ENCODE results near the gene ARHGAP4. TPM values are rescaled to one million over a fixed set of nuclear protein-coding genes. Genes with fewer than 3 reads are reported as not detected.

Gene ARHGAP4
- total and polyA plus RNA-seq, 10 of the 15 experiments (the other 5 are each of a cell fraction or from before 2014, with no cell fraction given): 0.71 to 120 (median 44.3) TPM

DNA sequence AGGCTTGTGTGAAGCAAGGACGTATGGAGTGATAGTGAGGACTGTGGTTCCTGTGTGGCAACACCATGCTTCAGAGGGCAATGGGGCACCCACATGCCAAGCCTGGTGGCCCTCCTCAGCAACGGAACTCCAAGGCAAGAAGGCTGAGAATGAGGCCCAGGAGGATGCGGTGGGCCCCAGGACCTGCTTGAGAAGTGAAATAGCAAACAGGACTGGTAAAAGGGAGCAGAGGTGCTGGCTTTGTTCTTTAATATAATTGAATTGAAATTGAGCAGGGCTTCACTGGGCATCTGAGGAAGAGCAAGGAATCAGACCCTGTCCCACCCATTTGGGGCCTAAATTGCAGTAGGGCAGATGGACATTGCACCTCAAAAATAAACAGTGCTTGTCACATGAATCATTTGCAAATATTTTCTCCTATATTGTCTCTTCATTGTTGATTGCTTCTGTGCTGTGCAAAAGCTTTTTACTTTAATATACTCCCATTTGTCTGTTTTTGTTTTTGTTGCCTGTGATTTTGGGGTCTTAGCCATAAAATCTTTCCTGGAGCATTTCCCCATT is 48.7 kb upstream of the ARHGAP4 start:
- Histone ChIP-seq H3K27ac (ENCODE audit: control insufficient read depth, insufficient read depth) (0 out of 2 replicates have a peak overlapping the region, but pooled peaks have one; percentile 99), H3K4me3 (no peak overlapping the region), H4K20me1 (ENCODE audit: control insufficient read depth, insufficient read depth) (no peaks in the 10 kb centered on the region), H3K4me2 (ENCODE audit: control insufficient read depth, insufficient read depth) (peak overlapping the region; percentile 89; the same call in 1 of the 2 replicates), H3K36me3 (ENCODE audit: control insufficient read depth in 2 of 2, insufficient read depth in 2 of 2, low read length in 1 of 2) (no peaks in the 10 kb centered on the region), H3K79me2 (ENCODE audit: control insufficient read depth, insufficient read depth, low read length) (peaks cover 29% of the 10 kb centered on the region), H3K27me3 (replicated peaks in 1 of 2; ENCODE audit: control insufficient read depth in 2 of 2, insufficient read depth in 2 of 2, low read length in 1 of 2) (no peaks in the 10 kb centered on the region), H3K9me3 (replicated peaks; ENCODE audit: control insufficient read depth, insufficient read depth, low read length) (no peaks in the 10 kb centered on the region), H2AFZ (ENCODE audit: control insufficient read depth, low read depth, low read length) (no peak overlapping the region), H3K9ac (ENCODE audit: control insufficient read depth, insufficient read depth, low read length) (no peak overlapping the region), H3K4me1 (ENCODE audit: control insufficient read depth, insufficient read depth, low read length) (peaks cover 10% of the 10 kb centered on the region)
- ChIA-PET SMC1A (ENCODE audit: uncharacterized antibody, unreplicated experiment) (interaction anchor here (0.7 to 1.9 kb wide), 2 partner anchors 39 to 99 kb away, joined by 3 to 5 read pairs; no protein-coding TSS in a partner anchor), RAD21 (ENCODE audit: unreplicated experiment) (interaction anchor here (0.6 to 2.2 kb wide), 4 partner anchors 10 to 203 kb away, joined by 3 to 11 read pairs (median 6); no protein-coding TSS in a partner anchor), POLR2A (interaction anchor here (1.2 to 2.1 kb wide), 3 partner anchors 30 to 33 kb away, joined by 3 to 8 read pairs (median 8); no protein-coding TSS in a partner anchor), CTCF (interaction anchor here (1.2 kb wide), 1 partner anchor 78 kb away, joined by 3 read pairs; no protein-coding TSS in a partner anchor)
- intact Hi-C loops (cut with micrococcal nuclease; ENCODE audit: unreplicated experiment): loop anchor here (5.0 kb wide), 1 partner anchor 122 kb away; the partner anchor contains the start of gene MECP2
- no peak for ATAC-seq
- BruUV-seq (replicated peaks): no TSS peak
- TF ChIP-seq FOXK2 (IDR thresholded peaks at IDR 0.05) (no peak), NFYA (IDR thresholded peaks at IDR 0.05; ENCODE audit: borderline replicate concordance, low read depth, low read length) (no peak), ASH2L (IDR thresholded peaks at IDR 0.05; ENCODE audit: borderline replicate concordance, low read depth) (no peak), EGR1 (IDR thresholded peaks at IDR 0.05; ENCODE audit: borderline replicate concordance in 1 of 2, low read depth in 2 of 2, low read length in 2 of 2) (no peak), RBBP5 (conservative IDR thresholded peaks at IDR 0.05) (no peak), YBX1 (IDR thresholded peaks at IDR 0.05) (no peak), JUNB (IDR thresholded peaks at IDR 0.05) (no peak), FOS (IDR thresholded peaks at IDR 0.05; ENCODE audit: borderline replicate concordance, extremely low read depth, insufficient read length) (no peak), STAT3 (IDR thresholded peaks at IDR 0.05; ENCODE audit: low read depth, low read length) (no peak), ZNF207 (IDR thresholded peaks at IDR 0.05; ENCODE audit: borderline replicate concordance) (no peak), MTA2 (IDR thresholded peaks at IDR 0.05; ENCODE audit: low read depth) (no peak), BHLHE40 (IDR thresholded peaks at IDR 0.05; ENCODE audit: borderline replicate concordance in 1 of 2, low read depth in 2 of 2, low read length in 1 of 2) (no peak), SMAD5 (IDR thresholded peaks at IDR 0.05; ENCODE audit: low read depth) (no peak), TCF7 (IDR thresholded peaks at IDR 0.05; ENCODE audit: borderline replicate concordance) (no peak)
- TF ChIP-seq, protein P1, sequence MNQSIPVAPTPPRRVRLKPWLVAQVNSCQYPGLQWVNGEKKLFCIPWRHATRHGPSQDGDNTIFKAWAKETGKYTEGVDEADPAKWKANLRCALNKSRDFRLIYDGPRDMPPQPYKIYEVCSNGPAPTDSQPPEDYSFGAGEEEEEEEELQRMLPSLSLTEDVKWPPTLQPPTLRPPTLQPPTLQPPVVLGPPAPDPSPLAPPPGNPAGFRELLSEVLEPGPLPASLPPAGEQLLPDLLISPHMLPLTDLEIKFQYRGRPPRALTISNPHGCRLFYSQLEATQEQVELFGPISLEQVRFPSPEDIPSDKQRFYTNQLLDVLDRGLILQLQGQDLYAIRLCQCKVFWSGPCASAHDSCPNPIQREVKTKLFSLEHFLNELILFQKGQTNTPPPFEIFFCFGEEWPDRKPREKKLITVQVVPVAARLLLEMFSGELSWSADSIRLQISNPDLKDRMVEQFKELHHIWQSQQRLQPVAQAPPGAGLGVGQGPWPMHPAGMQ (IDR thresholded peaks at IDR 0.05; ENCODE audit: borderline replicate concordance): no peak
- TF ChIP-seq, protein P2, sequence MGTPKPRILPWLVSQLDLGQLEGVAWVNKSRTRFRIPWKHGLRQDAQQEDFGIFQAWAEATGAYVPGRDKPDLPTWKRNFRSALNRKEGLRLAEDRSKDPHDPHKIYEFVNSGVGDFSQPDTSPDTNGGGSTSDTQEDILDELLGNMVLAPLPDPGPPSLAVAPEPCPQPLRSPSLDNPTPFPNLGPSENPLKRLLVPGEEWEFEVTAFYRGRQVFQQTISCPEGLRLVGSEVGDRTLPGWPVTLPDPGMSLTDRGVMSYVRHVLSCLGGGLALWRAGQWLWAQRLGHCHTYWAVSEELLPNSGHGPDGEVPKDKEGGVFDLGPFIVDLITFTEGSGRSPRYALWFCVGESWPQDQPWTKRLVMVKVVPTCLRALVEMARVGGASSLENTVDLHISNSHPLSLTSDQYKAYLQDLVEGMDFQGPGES (IDR thresholded peaks at IDR 0.05): no peak
- no peak for DNase-seq (ENCODE audit: low read depth, low spot score)
- WGBS (ENCODE audit: insufficient coverage, insufficient replicate concordance, low lambda C conversion rate, missing lambda C conversion rate): 98% methylated on average over 3 of the region's 3 CpGs
- in situ Hi-C loops (cut with MboI): no loop called here
- FAIRE-seq: no peak

All from GM12878 (cell line).